ENCODE results near the gene RALGAPA2. TPM values are rescaled to one million over a fixed set of nuclear protein-coding genes. Genes with fewer than 3 reads are reported as not detected.

RALGAPA2 gene
- total and polyA plus RNA-seq, 2 of the 13 experiments (the other 11 are each of a cell fraction or from before 2014, with no cell fraction given) = 13.8 to 17.7 TPM

- TF ChIP-seq, protein P1, sequence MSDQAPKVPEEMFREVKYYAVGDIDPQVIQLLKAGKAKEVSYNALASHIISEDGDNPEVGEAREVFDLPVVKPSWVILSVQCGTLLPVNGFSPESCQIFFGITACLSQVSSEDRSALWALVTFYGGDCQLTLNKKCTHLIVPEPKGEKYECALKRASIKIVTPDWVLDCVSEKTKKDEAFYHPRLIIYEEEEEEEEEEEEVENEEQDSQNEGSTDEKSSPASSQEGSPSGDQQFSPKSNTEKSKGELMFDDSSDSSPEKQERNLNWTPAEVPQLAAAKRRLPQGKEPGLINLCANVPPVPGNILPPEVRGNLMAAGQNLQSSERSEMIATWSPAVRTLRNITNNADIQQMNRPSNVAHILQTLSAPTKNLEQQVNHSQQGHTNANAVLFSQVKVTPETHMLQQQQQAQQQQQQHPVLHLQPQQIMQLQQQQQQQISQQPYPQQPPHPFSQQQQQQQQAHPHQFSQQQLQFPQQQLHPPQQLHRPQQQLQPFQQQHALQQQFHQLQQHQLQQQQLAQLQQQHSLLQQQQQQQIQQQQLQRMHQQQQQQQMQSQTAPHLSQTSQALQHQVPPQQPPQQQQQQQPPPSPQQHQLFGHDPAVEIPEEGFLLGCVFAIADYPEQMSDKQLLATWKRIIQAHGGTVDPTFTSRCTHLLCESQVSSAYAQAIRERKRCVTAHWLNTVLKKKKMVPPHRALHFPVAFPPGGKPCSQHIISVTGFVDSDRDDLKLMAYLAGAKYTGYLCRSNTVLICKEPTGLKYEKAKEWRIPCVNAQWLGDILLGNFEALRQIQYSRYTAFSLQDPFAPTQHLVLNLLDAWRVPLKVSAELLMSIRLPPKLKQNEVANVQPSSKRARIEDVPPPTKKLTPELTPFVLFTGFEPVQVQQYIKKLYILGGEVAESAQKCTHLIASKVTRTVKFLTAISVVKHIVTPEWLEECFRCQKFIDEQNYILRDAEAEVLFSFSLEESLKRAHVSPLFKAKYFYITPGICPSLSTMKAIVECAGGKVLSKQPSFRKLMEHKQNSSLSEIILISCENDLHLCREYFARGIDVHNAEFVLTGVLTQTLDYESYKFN (CRISPR knock-in tag; conservative IDR thresholded peaks at IDR 0.05) = peak; percentile 52
Observed at GRCh38 chr20:20440886-20441658, 271.4 kb downstream of the RALGAPA2 start (continued).

DNA sequence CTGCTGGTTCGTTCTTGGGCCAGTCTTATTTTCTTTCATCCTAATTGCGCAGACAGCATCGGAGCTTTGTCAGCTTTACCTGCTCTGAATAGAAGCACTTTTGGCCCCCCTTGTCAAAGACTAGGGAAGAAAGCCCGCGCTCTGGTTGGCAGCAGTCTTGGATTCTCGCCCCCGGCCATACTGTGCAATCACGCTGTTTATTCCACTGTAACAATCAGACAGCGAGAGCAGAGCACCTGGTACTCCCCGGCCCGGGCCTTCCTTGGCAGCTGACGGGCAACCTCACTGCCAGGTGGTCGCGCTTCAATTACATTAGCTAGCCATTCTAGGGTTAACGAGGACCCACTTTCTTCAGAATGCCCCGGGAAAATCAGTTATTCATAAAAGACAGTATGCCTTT is 272.0 kb downstream of the RALGAPA2 start:
- Histone ChIP-seq H4K20me1 (ENCODE audit: insufficient read depth, low read length) (no peaks in the 10 kb centered on the region), H3K27me3 (ENCODE audit: control insufficient read depth in 1 of 2, insufficient read depth in 2 of 2, low read length in 2 of 2) (no peaks in the 10 kb centered on the region), H3K79me2 (ENCODE audit: insufficient read depth, low read length) (no peaks in the 10 kb centered on the region), H3K36me3 (replicated peaks in 1 of 2; ENCODE audit: control insufficient read depth in 1 of 2, insufficient read depth in 2 of 2, low read length in 2 of 2) (peaks cover 0 to 3% of the 10 kb centered on the region in 2 experiments; a peak in 1 of 5 replicates), H3K4me1 (ENCODE audit: insufficient read depth, low read length) (peaks cover 23% of the 10 kb centered on the region), H3K9me3 (ENCODE audit: low read length) (no peaks in the 10 kb centered on the region), H3K9ac (ENCODE audit: insufficient read depth, low read depth, low read length) (no peak overlapping the region), H3K27ac (ENCODE audit: extremely low read length, insufficient read depth, low read length) (no peak overlapping the region), H2AFZ (ENCODE audit: low read length) (no peak overlapping the region), H3K4me3 (replicated peaks in 1 of 3; ENCODE audit: insufficient read depth in 1 of 3, low read depth in 2 of 3, low read length in 3 of 3) (no peak overlapping the region), H3K4me2 (ENCODE audit: low read depth, low read length) (no peak overlapping the region)
- no peak for TF ChIP-seq ATF1 (CRISPR knock-in tag; IDR thresholded peaks at IDR 0.05)
- no peak for TF ChIP-seq ZNF292 (CRISPR knock-in tag; IDR thresholded peaks at IDR 0.05; ENCODE audit: borderline replicate concordance, low read depth)
- no peak for TF ChIP-seq SMC3 (IDR thresholded peaks at IDR 0.05; ENCODE audit: low read length)
- no peak for TF ChIP-seq EEA1 (CRISPR knock-in tag; IDR thresholded peaks at IDR 0.05; ENCODE audit: borderline replicate concordance)
- no peak for TF ChIP-seq ZNF660 (CRISPR knock-in tag; IDR thresholded peaks at IDR 0.05; ENCODE audit: borderline replicate concordance, low read depth)
- TF ChIP-seq CHCHD3 (CRISPR knock-in tag; IDR thresholded peaks at IDR 0.05) = no peak
- TF ChIP-seq, protein P2, sequence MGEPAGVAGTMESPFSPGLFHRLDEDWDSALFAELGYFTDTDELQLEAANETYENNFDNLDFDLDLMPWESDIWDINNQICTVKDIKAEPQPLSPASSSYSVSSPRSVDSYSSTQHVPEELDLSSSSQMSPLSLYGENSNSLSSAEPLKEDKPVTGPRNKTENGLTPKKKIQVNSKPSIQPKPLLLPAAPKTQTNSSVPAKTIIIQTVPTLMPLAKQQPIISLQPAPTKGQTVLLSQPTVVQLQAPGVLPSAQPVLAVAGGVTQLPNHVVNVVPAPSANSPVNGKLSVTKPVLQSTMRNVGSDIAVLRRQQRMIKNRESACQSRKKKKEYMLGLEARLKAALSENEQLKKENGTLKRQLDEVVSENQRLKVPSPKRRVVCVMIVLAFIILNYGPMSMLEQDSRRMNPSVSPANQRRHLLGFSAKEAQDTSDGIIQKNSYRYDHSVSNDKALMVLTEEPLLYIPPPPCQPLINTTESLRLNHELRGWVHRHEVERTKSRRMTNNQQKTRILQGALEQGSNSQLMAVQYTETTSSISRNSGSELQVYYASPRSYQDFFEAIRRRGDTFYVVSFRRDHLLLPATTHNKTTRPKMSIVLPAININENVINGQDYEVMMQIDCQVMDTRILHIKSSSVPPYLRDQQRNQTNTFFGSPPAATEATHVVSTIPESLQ (CRISPR knock-in tag; conservative IDR thresholded peaks at IDR 0.05) = no peak
- no peak for TF ChIP-seq KDM5A (IDR thresholded peaks at IDR 0.05; ENCODE audit: borderline replicate concordance, low read length)
- no peak for TF ChIP-seq ZNF607 (CRISPR knock-in tag; IDR thresholded peaks at IDR 0.05; ENCODE audit: borderline replicate concordance)
- in situ Hi-C loops (cut with HindIII; ENCODE audit: extremely low pct_ligation_motif_present, low pct_unique_long_range_greater_than_20kb) = no loop called here
- FAIRE-seq = no peak
- no peak for ATAC-seq
- CTCF ChIA-PET (ENCODE audit: low intra/inter-chr PET ratio, low total read pairs) = no interaction called here
- 96% methylated on average over 16 of the region's 16 CpGs for WGBS (ENCODE audit: low lambda C conversion rate)
- intact Hi-C loops (cut with micrococcal nuclease; ENCODE audit: unreplicated experiment) = no loop called here
- BruUV-seq (replicated peaks) = no TSS peak
- DNase-seq (ENCODE audit: low spot score) = no peak
- POLR2A ChIA-PET = no interaction called here

Data from HepG2 (cell line).